Kidney (tissue), 14 donors: ENCODE measurements around the gene KHDRBS2. TPM values are rescaled to one million over a fixed set of nuclear protein-coding genes. Genes with fewer than 3 reads are reported as not detected.

Experiments
- DNase-seq, 5 donors: peaks; one replicate each; pipeline ENCODE4 v3.0.0-alpha.2; 2013 to 2020
- FAIRE-seq: peaks from 2 replicates; lab custom pipeline; 2012; peaks lifted over from hg19 to GRCh38; lab: Jason Lieb, UNC
- H3K27ac ChIP-seq, 2 donors: one replicate each; pipeline ENCODE4 v1.7.0; 2013; ENCODE audit warnings: low read depth in 2 of 2, low read length in 2 of 2, inconsistent platforms in 1 of 2
- H3K27me3 ChIP-seq: one replicate; pipeline ENCODE4 v1.7.1; 2013; ENCODE audit warnings: low read length, inconsistent platforms; ENCODE audit not compliant: control insufficient read depth, insufficient read depth
- H3K36me3 ChIP-seq, 3 donors: one replicate each; pipeline versions ENCODE4 v1.7.0 to v1.7.1; 2013; ENCODE audit warnings: low read length in 3 of 3, control low read depth in 1 of 3, inconsistent platforms in 1 of 3; ENCODE audit not compliant: insufficient read depth in 3 of 3, control insufficient read depth in 2 of 3
- H3K4me1 ChIP-seq, 3 donors: one replicate each; pipeline versions ENCODE4 v1.7.0 to v1.7.1; 2013; ENCODE audit warnings: low read length in 3 of 3, inconsistent platforms in 1 of 3, low read depth in 1 of 3; ENCODE audit not compliant: control insufficient read depth in 2 of 3, insufficient read depth in 2 of 3
- H3K4me3 ChIP-seq, 3 donors: one replicate each; pipeline versions ENCODE4 v1.7.0 to v1.8.1; 2013; ENCODE audit warnings: low read length in 3 of 3, control low read depth in 1 of 3, inconsistent platforms in 1 of 3
- H3K9ac ChIP-seq, 3 donors: one replicate each; pipeline versions ENCODE4 v1.7.0 to v1.7.1; 2013; ENCODE audit warnings: low read length in 3 of 3, control low read depth in 1 of 3, inconsistent platforms in 1 of 3
- H3K9me3 ChIP-seq, 3 donors: one replicate each; pipeline versions ENCODE4 v1.7.0 to v1.7.1; 2013; ENCODE audit warnings: low read length in 3 of 3, control low read depth in 1 of 3, inconsistent platforms in 1 of 3; ENCODE audit not compliant: control insufficient read depth in 2 of 3, insufficient read depth in 1 of 3
- CTCF ChIP-seq: IDR thresholded peaks from 3 replicates; pipeline ENCODE4 v1.5.1; 2012; ENCODE audit warnings: mild to moderate bottlenecking, moderate library complexity, borderline replicate concordance; ENCODE audit not compliant: insufficient read depth; ENCODE audit errors: extremely low read depth
- intact Hi-C: fragments of 100-400 bp; cut with DNase I; formaldehyde crosslinking; loops from one replicate; pipeline ENCODE4 v1.11.1; 2022
- polyA plus RNA-seq: library from polyadenylated mRNA; stranded (reverse); fragments of 350-450 nt; fragmentation: Illumina TruSeq; extraction: RNeasy Lipid Tissue Mini Kit (QIAGEN cat#74804); gene quantifications from one replicate; pipeline ENCODE4 v1.2.3, GENCODE V29; 2014; ENCODE audit warnings: low read depth, low replicate concordance; ENCODE audit not compliant: insufficient read depth
- total RNA-seq: library from RNA; stranded (reverse); fragmentation: NEBNext Ultra II Directional; extraction: Animal tissue kit (Norgen Biotek cat#: 25700); gene quantifications from one replicate; pipeline ENCODE4 v1.2.1, GENCODE V29; 2021
- donor health status: control.
- donor health status: control.
- donor health status: control.
- donor health status: control.
- donor health status: control.
- donor health status: DM: yes; HTN: yes; CAD: no.
- donor health status: Normal renal cell carcinoma (clear cell type).

The KHDRBS2 gene
- total and polyA plus RNA-seq, 2 donors from 2014 or later, result 0.76 TPM; not detected in 1

- Histone ChIP-seq H3K9me3 (peaks cover 0 to 2% (median 0%) of the 10 kb centered on the region in 3 donors), H3K4me1 (no peaks in the 10 kb centered on the region), H3K4me3 (no peak overlapping the region), H3K36me3 (no peaks in the 10 kb centered on the region), H3K9ac (no peak overlapping the region), H3K27ac (no peak overlapping the region), H3K27me3 (no peaks in the 10 kb centered on the region)
- DNase-seq (no peak), FAIRE-seq (no peak)
- no peak for TF ChIP-seq CTCF
- intact Hi-C loops, result no loop called here
Measured at GRCh38 chr6:61755739-61756138, 530.3 kb downstream of the KHDRBS2 start.

GRCh38 chr6:61751986-61752385 lies 534.0 kb downstream of the KHDRBS2 start:
- DNase-seq (no peak), FAIRE-seq (no peak)
- Histone ChIP-seq H3K36me3 (no peaks in the 10 kb centered on the region), H3K4me1 (no peaks in the 10 kb centered on the region), H3K4me3 (no peak overlapping the region), H3K27me3 (no peaks in the 10 kb centered on the region), H3K27ac (no peak overlapping the region), H3K9me3 (peaks cover 0 to 2% (median 0%) of the 10 kb centered on the region in 3 donors), H3K9ac (no peak overlapping the region)
- no peak for TF ChIP-seq CTCF
- intact Hi-C loops, result no loop called here

GRCh38 chr6:61745994-61746393 lies 540.0 kb downstream of the KHDRBS2 start:
- H3K9ac ChIP-seq, result no peak overlapping the region
- H3K4me3 ChIP-seq, result no peak overlapping the region
- DNase-seq, result no peak
- no peaks in the 10 kb centered on the region for H3K27me3 ChIP-seq
- H3K36me3 ChIP-seq, result no peaks in the 10 kb centered on the region
- H3K27ac ChIP-seq, result no peak overlapping the region
- H3K4me1 ChIP-seq, result no peaks in the 10 kb centered on the region
- H3K9me3 ChIP-seq, result no peaks in the 10 kb centered on the region
- intact Hi-C loops, result no loop called here
- no peak for FAIRE-seq
- no peak for TF ChIP-seq CTCF

- no peak overlapping the region for H3K9ac ChIP-seq
- no peaks in the 10 kb centered on the region for H3K4me1 ChIP-seq
- H3K4me3 ChIP-seq, result no peak overlapping the region
- FAIRE-seq (no peak), DNase-seq (peak in 1 of 5 donors; percentile 0)
- H3K27ac ChIP-seq, result no peak overlapping the region
- H3K27me3 ChIP-seq, result no peaks in the 10 kb centered on the region
- no peaks in the 10 kb centered on the region for H3K36me3 ChIP-seq
- no peak for TF ChIP-seq CTCF
- intact Hi-C loops, result no loop called here
- H3K9me3 ChIP-seq, result no peaks in the 10 kb centered on the region
Measured at GRCh38 chr6:61711849-61712248, 574.2 kb downstream of the KHDRBS2 start.
